Measurements from ENCODE around the gene DNAJC16. TPM values are rescaled to one million over a fixed set of nuclear protein-coding genes. Genes with fewer than 3 reads are reported as not detected.

The DNAJC16 gene
- total and polyA plus RNA-seq, 7 donors, result 1.2 to 20.5 (median 11.4) TPM

GRCh38 chr1:15577691-15578090, 51.0 kb downstream of the DNAJC16 start:
- TF ChIP-seq EP300 (IDR thresholded peaks at IDR 0.05) (no peak), POLR2AphosphoS5 (IDR thresholded peaks at IDR 0.05) (no peak), CTCF (IDR thresholded peaks at IDR 0.05) (no peak), POLR2A (IDR thresholded peaks at IDR 0.05) (no peak)
- no peaks in the 10 kb centered on the region for H3K36me3 ChIP-seq
- H3K4me3 ChIP-seq, result no peak overlapping the region
- no peak for DNase-seq
- no peaks in the 10 kb centered on the region for H3K27me3 ChIP-seq
- peaks cover 0 to 5% (median 3%) of the 10 kb centered on the region in 4 donors for H3K4me1 ChIP-seq
- H3K27ac ChIP-seq, result no peak overlapping the region
- 55 to 92% methylated on average over 4 of the region's 4 CpGs for WGBS, 2 donors
- H3K9me3 ChIP-seq, result no peaks in the 10 kb centered on the region
- intact Hi-C loops (cut with DNase I), result no loop called here

GRCh38 chr1:15578921-15579682, 52.5 kb downstream of the DNAJC16 start:
- H3K4me1 ChIP-seq, result peaks cover 0 to 5% (median 4%) of the 10 kb centered on the region in 4 donors
- H3K9me3 ChIP-seq, result no peaks in the 10 kb centered on the region
- WGBS, 2 donors, result 72 to 80% methylated on average over 16 of the region's 16 CpGs
- H3K4me3 ChIP-seq, result no peak overlapping the region
- intact Hi-C loops (cut with DNase I), result no loop called here
- TF ChIP-seq POLR2AphosphoS5 (IDR thresholded peaks at IDR 0.05) (no peak), POLR2A (IDR thresholded peaks at IDR 0.05) (no peak), EP300 (IDR thresholded peaks at IDR 0.05) (no peak), CTCF (IDR thresholded peaks at IDR 0.05) (no peak)
- H3K27me3 ChIP-seq, result peaks cover 0 to under 1% (median 0%) of the 10 kb centered on the region in 3 donors
- no peaks in the 10 kb centered on the region for H3K36me3 ChIP-seq
- DNase-seq, result no peak
- H3K27ac ChIP-seq, result no peak overlapping the region

GRCh38 chr1:15579683-15580047, 53.0 kb downstream of the DNAJC16 start:
- no peak for DNase-seq
- Histone ChIP-seq H3K27ac (no peak overlapping the region), H3K9me3 (no peaks in the 10 kb centered on the region), H3K27me3 (peaks cover 0 to 6% (median 0%) of the 10 kb centered on the region in 3 donors), H3K36me3 (no peaks in the 10 kb centered on the region), H3K4me1 (peaks cover 0 to 10% (median 9%) of the 10 kb centered on the region in 4 donors), H3K4me3 (no peak overlapping the region)
- TF ChIP-seq POLR2A (IDR thresholded peaks at IDR 0.05) (no peak), POLR2AphosphoS5 (IDR thresholded peaks at IDR 0.05) (no peak), CTCF (IDR thresholded peaks at IDR 0.05) (no peak), EP300 (IDR thresholded peaks at IDR 0.05) (no peak)
- intact Hi-C loops (cut with DNase I), result no loop called here

GRCh38 chr1:15583016-15583706, 56.5 kb downstream of the DNAJC16 start:
- TF ChIP-seq POLR2A (IDR thresholded peaks at IDR 0.05) (no peak), EP300 (IDR thresholded peaks at IDR 0.05) (no peak), POLR2AphosphoS5 (IDR thresholded peaks at IDR 0.05) (no peak), CTCF (IDR thresholded peaks at IDR 0.05) (no peak)
- no peak overlapping the region for H3K27ac ChIP-seq
- H3K27me3 ChIP-seq, result peaks cover 0 to 10% (median 0%) of the 10 kb centered on the region in 3 donors
- no peaks in the 10 kb centered on the region for H3K9me3 ChIP-seq
- WGBS, 2 donors, result 90 to 96% methylated on average over 18 of the region's 18 CpGs
- H3K36me3 ChIP-seq, result no peaks in the 10 kb centered on the region
- peaks cover 0 to 14% (median 14%) of the 10 kb centered on the region in 4 donors for H3K4me1 ChIP-seq
- no peak for DNase-seq
- intact Hi-C loops (cut with DNase I), result no loop called here
- no peak overlapping the region for H3K4me3 ChIP-seq

Data from sigmoid colon (tissue), 7 donors.